Neural cell (in vitro differentiated cells): ENCODE measurements around the gene MCC.

Experiments used
- SMC3 ChIP-seq: fragments of 450-650 bp; conservative IDR thresholded peaks from 2 replicates; pipeline ENCODE4 v1.6.1; 2014; ENCODE audit warnings: antibody characterized with exemption, mild to moderate bottlenecking, moderate library complexity; ENCODE audit not compliant: poor library complexity
- TF ChIP-seq, protein P1 (sequence below): fragments of 450-650 bp; IDR thresholded peaks from 2 replicates; pipeline ENCODE4 v1.5.1; 2014; ENCODE audit warnings: antibody characterized with exemption, mild to moderate bottlenecking, moderate library complexity; ENCODE audit not compliant: poor library complexity, severe bottlenecking

DNA sequence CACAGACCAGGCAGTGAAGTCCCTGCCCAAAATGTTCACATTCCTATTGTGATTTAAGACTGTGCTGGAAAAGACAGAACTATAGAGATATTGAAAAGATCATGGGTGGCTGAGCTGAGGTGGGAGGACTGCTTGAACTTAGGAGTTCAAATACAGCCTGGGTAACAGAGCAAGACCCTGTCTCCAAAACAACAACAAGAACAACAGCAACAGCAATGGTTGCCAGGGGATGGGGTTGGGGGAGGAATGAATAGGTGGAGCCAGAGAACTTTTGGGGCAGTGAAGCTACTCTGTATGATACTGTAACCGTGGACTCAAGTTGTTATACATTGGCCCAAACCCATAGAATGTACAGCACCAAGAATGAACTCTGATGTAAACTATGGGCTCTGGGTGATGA, 423.4 kb downstream of the MCC start:
- TF ChIP-seq, protein P1, sequence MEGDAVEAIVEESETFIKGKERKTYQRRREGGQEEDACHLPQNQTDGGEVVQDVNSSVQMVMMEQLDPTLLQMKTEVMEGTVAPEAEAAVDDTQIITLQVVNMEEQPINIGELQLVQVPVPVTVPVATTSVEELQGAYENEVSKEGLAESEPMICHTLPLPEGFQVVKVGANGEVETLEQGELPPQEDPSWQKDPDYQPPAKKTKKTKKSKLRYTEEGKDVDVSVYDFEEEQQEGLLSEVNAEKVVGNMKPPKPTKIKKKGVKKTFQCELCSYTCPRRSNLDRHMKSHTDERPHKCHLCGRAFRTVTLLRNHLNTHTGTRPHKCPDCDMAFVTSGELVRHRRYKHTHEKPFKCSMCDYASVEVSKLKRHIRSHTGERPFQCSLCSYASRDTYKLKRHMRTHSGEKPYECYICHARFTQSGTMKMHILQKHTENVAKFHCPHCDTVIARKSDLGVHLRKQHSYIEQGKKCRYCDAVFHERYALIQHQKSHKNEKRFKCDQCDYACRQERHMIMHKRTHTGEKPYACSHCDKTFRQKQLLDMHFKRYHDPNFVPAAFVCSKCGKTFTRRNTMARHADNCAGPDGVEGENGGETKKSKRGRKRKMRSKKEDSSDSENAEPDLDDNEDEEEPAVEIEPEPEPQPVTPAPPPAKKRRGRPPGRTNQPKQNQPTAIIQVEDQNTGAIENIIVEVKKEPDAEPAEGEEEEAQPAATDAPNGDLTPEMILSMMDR = no peak
- no peak for TF ChIP-seq SMC3
